ENCODE results near the gene CWF19L2.
"Not testable (repeated sequence)": the region's sequence is repeated elsewhere in the genome, so short reads cannot be mapped to it uniquely, and the experiment has no call there.

CWF19L2 gene

DNA sequence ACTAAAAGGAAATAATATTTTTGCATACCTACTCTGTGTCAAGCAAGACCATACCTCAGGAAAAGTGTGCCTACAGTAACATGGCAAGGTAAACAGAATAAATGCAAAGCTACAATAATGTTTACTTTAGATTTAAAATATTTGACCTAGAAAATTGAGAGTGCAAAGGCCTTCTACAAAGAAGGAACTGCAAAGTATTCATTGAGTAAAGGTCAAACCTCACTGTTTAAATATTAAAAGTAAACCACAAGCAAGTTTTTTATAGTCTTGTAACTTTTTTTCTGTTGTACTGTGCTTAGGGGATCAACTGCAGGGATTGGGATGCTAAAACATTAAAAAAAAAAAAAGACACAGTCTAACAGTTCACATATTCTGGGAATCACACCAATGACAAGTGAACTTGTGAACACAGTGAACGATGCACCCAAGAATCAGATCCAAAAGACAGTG lies 48.8 kb downstream of the CWF19L2 start:
- H3K27me3 ChIP-seq (ENCODE audit: insufficient read depth, low read length, poor library complexity, severe bottlenecking): no peaks in the 10 kb centered on the region
- no peaks in the 10 kb centered on the region; the same call in 1 of the 2 replicates for H3K36me3 ChIP-seq (ENCODE audit: insufficient read depth, low read length)
- H3K4me1 ChIP-seq (ENCODE audit: insufficient read depth, low read length, poor library complexity, severe bottlenecking): no peaks in the 10 kb centered on the region
- H3F3A ChIP-seq (ENCODE audit: low read depth): no peaks in the 10 kb centered on the region
- no peaks in the 10 kb centered on the region for H3K9me3 ChIP-seq (ENCODE audit: insufficient read depth, low read depth, low read length)
- no peak overlapping the region for H3K4me2 ChIP-seq (ENCODE audit: low read depth, low read length, poor library complexity, severe bottlenecking)
- no peaks in the 10 kb centered on the region for H4K20me1 ChIP-seq (ENCODE audit: insufficient read depth, low read length, poor library complexity, severe bottlenecking)
- H3K9ac ChIP-seq (ENCODE audit: low read depth, low read length, poor library complexity, severe bottlenecking): no peak overlapping the region
- H2AFZ ChIP-seq (ENCODE audit: low read length): no peak overlapping the region
- no peaks in the 10 kb centered on the region for H3K9me2 ChIP-seq (replicated peaks; ENCODE audit: low read depth, low read length)
- TF ChIP-seq EZH2phosphoT487 (IDR thresholded peaks at IDR 0.05; ENCODE audit: borderline replicate concordance): no peak
- TF ChIP-seq, protein P1, sequence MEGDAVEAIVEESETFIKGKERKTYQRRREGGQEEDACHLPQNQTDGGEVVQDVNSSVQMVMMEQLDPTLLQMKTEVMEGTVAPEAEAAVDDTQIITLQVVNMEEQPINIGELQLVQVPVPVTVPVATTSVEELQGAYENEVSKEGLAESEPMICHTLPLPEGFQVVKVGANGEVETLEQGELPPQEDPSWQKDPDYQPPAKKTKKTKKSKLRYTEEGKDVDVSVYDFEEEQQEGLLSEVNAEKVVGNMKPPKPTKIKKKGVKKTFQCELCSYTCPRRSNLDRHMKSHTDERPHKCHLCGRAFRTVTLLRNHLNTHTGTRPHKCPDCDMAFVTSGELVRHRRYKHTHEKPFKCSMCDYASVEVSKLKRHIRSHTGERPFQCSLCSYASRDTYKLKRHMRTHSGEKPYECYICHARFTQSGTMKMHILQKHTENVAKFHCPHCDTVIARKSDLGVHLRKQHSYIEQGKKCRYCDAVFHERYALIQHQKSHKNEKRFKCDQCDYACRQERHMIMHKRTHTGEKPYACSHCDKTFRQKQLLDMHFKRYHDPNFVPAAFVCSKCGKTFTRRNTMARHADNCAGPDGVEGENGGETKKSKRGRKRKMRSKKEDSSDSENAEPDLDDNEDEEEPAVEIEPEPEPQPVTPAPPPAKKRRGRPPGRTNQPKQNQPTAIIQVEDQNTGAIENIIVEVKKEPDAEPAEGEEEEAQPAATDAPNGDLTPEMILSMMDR (conservative IDR thresholded peaks at IDR 0.05; ENCODE audit: low read length): no peak
- H3K79me2 ChIP-seq (ENCODE audit: insufficient read depth, low read length): no peaks in the 10 kb centered on the region
- H3K4me3 ChIP-seq (ENCODE audit: low read length, poor library complexity, severe bottlenecking): no peak overlapping the region

DNA sequence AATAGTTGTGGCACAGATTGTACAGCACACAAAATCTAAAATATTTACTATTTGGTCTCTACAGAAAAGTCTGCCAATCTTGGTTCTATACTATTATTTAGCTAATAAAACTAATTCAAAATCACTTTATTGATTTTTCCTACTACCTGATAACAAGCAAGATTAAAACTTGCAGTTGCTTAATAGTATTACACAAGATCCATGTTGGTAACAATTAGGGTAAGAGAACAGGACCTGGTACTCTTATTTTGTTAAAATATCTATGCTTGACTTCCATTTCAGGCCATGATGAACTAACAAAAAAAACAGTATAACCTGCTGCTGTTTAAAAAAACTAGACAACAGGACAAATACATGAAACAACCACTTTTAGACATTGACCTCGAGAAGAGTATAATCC lies 52.4 kb downstream of the CWF19L2 start:
- Histone ChIP-seq H3K9me3 (ENCODE audit: insufficient read depth, low read depth, low read length) (no peaks in the 10 kb centered on the region), H3K27me3 (ENCODE audit: insufficient read depth, low read length, poor library complexity, severe bottlenecking) (no peaks in the 10 kb centered on the region), H3K79me2 (ENCODE audit: insufficient read depth, low read length) (no peaks in the 10 kb centered on the region), H3K4me3 (ENCODE audit: low read length, poor library complexity, severe bottlenecking) (no peak overlapping the region), H3F3A (ENCODE audit: low read depth) (no peaks in the 10 kb centered on the region), H3K4me1 (ENCODE audit: insufficient read depth, low read length, poor library complexity, severe bottlenecking) (no peaks in the 10 kb centered on the region), H2AFZ (ENCODE audit: low read length) (no peak overlapping the region), H3K9ac (ENCODE audit: low read depth, low read length, poor library complexity, severe bottlenecking) (no peak overlapping the region), H3K36me3 (ENCODE audit: insufficient read depth, low read length) (no peaks in the 10 kb centered on the region; the same call in 1 of the 2 replicates), H4K20me1 (ENCODE audit: insufficient read depth, low read length, poor library complexity, severe bottlenecking) (no peaks in the 10 kb centered on the region), H3K4me2 (ENCODE audit: low read depth, low read length, poor library complexity, severe bottlenecking) (no peak overlapping the region), H3K9me2 (replicated peaks; ENCODE audit: low read depth, low read length) (no peaks in the 10 kb centered on the region)
- TF ChIP-seq, protein P1 (conservative IDR thresholded peaks at IDR 0.05; ENCODE audit: low read length): no peak
- TF ChIP-seq EZH2phosphoT487 (IDR thresholded peaks at IDR 0.05; ENCODE audit: borderline replicate concordance): no peak

DNA sequence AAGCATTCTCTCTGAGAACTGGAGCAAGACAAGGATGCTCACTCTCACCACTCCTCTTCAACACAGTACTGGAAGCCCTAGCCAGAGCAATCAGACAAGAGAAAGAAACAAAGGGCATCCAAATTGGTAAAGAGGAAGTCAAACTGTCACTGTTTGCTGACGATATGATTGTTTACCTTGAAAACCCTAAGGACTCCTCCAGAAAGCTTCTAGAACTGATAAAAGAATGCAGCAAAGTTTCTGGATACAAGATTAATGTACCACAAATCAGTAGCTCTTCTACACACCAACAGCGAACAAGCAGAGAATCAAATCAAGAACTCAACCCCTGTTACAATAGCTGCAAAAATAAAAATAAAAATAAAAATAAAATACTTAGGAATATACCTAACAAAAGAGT lies 56.5 kb downstream of the CWF19L2 start:
- not testable (repeated sequence) for H3K9ac ChIP-seq (ENCODE audit: low read depth, low read length, poor library complexity, severe bottlenecking); H3K4me2 ChIP-seq (ENCODE audit: low read depth, low read length, poor library complexity, severe bottlenecking); H3F3A ChIP-seq (ENCODE audit: low read depth); H3K4me1 ChIP-seq (ENCODE audit: insufficient read depth, low read length, poor library complexity, severe bottlenecking); H3K79me2 ChIP-seq (ENCODE audit: insufficient read depth, low read length); H2AFZ ChIP-seq (ENCODE audit: low read length); H3K4me3 ChIP-seq (ENCODE audit: low read length, poor library complexity, severe bottlenecking); H3K36me3 ChIP-seq (ENCODE audit: insufficient read depth, low read length); H3K9me3 ChIP-seq (ENCODE audit: insufficient read depth, low read depth, low read length); H3K9me2 ChIP-seq (replicated peaks; ENCODE audit: low read depth, low read length); H4K20me1 ChIP-seq (ENCODE audit: insufficient read depth, low read length, poor library complexity, severe bottlenecking); H3K27me3 ChIP-seq (ENCODE audit: insufficient read depth, low read length, poor library complexity, severe bottlenecking)

DNA sequence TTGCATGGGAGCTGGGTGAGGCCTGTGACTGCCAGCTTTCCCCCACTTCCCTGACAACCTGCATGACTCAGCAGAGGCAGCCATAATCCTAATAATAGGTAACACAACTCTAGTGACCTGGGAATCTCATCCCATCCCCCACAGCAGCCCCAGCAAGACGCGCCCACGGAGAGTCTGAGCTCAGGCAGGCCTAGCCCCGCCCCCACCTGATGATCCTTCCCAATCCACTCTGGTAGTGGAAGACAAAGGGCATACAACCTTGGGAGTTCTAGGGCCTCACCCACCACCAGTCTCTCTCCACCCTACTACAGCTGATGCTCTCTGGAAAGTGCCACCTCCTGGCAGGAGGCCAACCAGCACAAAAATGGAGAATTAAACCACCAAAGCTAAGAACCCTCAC lies 60.3 kb downstream of the CWF19L2 start:
- Histone ChIP-seq H3K4me2 (ENCODE audit: low read depth, low read length, poor library complexity, severe bottlenecking) (no peak overlapping the region), H3K9me2 (replicated peaks; ENCODE audit: low read depth, low read length) (no peaks in the 10 kb centered on the region)

More for the DNA sequence above, 60.3 kb downstream of the CWF19L2 start:
- Histone ChIP-seq H3K27me3 (ENCODE audit: insufficient read depth, low read length, poor library complexity, severe bottlenecking) (no peaks in the 10 kb centered on the region), H3K4me3 (ENCODE audit: low read length, poor library complexity, severe bottlenecking) (no peak overlapping the region), H3K36me3 (ENCODE audit: insufficient read depth, low read length) (peaks cover 8% of the 10 kb centered on the region; the same call in 1 of the 2 replicates), H3K9me3 (ENCODE audit: insufficient read depth, low read depth, low read length) (no peaks in the 10 kb centered on the region), H3F3A (ENCODE audit: low read depth) (no peaks in the 10 kb centered on the region), H3K79me2 (ENCODE audit: insufficient read depth, low read length) (no peaks in the 10 kb centered on the region), H3K9ac (ENCODE audit: low read depth, low read length, poor library complexity, severe bottlenecking) (no peak overlapping the region), H4K20me1 (ENCODE audit: insufficient read depth, low read length, poor library complexity, severe bottlenecking) (no peaks in the 10 kb centered on the region), H3K4me1 (ENCODE audit: insufficient read depth, low read length, poor library complexity, severe bottlenecking) (no peaks in the 10 kb centered on the region), H2AFZ (ENCODE audit: low read length) (no peak overlapping the region)
- TF ChIP-seq, protein P1 (conservative IDR thresholded peaks at IDR 0.05; ENCODE audit: low read length): no peak
- TF ChIP-seq EZH2phosphoT487 (IDR thresholded peaks at IDR 0.05; ENCODE audit: borderline replicate concordance): no peak
